IPS-18c (cell line): ENCODE measurements around the gene ELK3.

Experiments
- H3K4me3 ChIP-seq: 2 replicates; pipeline ENCODE4 v1.7.0; 2013; ENCODE audit warnings: low read depth, mild to moderate bottlenecking, low read length, moderate library complexity; ENCODE audit not compliant: insufficient read depth
- H3K9me3 ChIP-seq: one replicate; pipeline ENCODE4 v1.6.1; 2013; ENCODE audit warnings: mild to moderate bottlenecking, low read length, moderate library complexity; ENCODE audit not compliant: control insufficient read depth, insufficient read depth

Gene ELK3

GRCh38 chr12:96257550-96258103, 63.5 kb downstream of the ELK3 start:
- Histone ChIP-seq H3K4me3 (no peak overlapping the region), H3K9me3 (no peaks in the 10 kb centered on the region)

GRCh38 chr12:96258104-96258961, 64.2 kb downstream of the ELK3 start:
- Histone ChIP-seq H3K4me3 (no peak overlapping the region), H3K9me3 (no peaks in the 10 kb centered on the region)

GRCh38 chr12:96260231-96260630, 66.1 kb downstream of the ELK3 start:
- H3K4me3 ChIP-seq = no peak overlapping the region
- no peaks in the 10 kb centered on the region for H3K9me3 ChIP-seq

GRCh38 chr12:96260644-96261043, 66.5 kb downstream of the ELK3 start:
- H3K9me3 ChIP-seq = no peaks in the 10 kb centered on the region
- H3K4me3 ChIP-seq = no peak overlapping the region

DNA sequence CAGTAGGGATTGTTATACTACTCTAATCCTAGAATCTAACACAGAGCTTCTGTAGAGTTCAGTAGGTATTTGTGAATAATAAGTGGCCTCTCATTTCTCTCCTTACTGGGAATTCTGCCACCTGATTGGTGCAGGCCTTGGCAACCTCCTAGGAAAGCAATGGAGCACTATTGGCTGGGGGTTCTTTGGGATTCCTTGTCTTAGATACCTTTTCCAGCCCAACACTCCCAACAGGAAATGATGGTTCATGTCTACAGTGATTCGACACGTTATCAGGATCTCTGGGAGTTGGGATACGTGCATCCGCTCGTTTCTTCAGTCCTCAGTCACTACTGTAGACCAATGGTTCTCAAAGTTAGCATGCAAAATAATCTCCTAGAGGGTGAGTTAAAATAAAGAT, 67.4 kb downstream of the ELK3 start:
- H3K9me3 ChIP-seq = no peaks in the 10 kb centered on the region
- no peak overlapping the region for H3K4me3 ChIP-seq

DNA sequence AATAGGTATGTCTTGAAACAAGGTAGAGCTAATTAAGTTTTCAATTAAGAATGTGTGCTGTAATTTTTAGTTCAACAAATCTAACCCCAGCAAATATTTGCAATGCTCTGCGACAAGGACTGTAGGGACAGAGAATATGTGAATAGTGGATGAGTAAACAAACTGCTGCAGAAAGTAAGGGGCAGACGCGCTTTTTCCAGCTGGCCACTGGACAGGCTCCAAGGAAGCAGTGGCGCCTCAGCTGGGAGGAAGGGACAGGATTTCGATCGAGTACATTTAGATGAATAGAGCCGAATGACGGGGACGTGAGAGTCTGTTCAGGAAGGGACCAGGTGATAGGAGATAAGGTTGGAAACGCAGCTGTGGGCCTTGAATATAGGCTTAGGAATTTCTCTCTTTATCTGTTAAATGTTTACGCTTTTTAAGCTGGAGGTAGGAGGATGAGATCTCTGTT, 69.3 kb downstream of the ELK3 start:
- no peak overlapping the region for H3K4me3 ChIP-seq

GRCh38 chr12:96265400-96265799, 71.2 kb downstream of the ELK3 start:
- Histone ChIP-seq H3K4me3 (no peak overlapping the region), H3K9me3 (no peaks in the 10 kb centered on the region)

More for the DNA sequence above, 69.3 kb downstream of the ELK3 start:
- H3K9me3 ChIP-seq = no peaks in the 10 kb centered on the region

DNA sequence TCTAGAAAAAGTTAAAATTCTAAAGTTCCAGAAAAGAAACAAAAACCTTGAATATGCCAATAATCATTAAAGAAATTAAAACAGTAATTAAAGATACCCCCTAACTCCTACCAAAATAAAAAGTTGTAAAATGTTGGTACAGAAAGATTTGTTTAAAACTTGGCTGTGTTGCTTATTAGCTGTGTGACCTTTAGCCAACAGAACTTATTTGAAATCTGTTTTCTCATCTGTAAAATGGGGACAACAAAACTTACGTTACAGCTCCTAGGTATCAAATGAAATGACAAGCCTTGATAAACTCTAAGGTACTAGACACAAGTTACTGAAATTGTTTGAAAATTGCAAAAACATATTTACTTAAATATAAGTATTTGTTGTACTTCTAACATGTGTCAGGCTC, 71.7 kb downstream of the ELK3 start:
- no peak overlapping the region for H3K4me3 ChIP-seq
- H3K9me3 ChIP-seq = no peaks in the 10 kb centered on the region

DNA sequence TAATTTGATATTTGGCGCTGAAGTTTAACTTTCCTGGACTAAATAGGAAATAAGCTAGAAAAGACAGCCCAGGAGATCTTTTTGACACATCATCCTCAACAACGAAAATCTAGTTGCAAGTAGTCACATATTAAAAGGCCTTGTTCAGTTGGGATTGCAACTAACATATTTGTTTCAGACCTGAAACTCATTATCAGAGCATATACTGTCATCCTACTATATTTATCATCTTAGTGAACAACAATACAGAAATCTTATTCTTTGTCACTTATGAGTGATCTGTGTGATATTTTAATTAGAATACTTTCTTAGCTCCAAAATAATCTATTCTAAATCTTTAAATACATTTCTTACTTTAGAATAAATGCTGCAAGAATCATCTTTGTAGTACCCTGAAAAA, 72.1 kb downstream of the ELK3 start:
- no peaks in the 10 kb centered on the region for H3K9me3 ChIP-seq
- H3K4me3 ChIP-seq = no peak overlapping the region

- no peaks in the 10 kb centered on the region for H3K9me3 ChIP-seq
- H3K4me3 ChIP-seq = no peak overlapping the region
Measured at GRCh38 chr12:96271469-96272199, 77.5 kb downstream of the ELK3 start.

GRCh38 chr12:96274331-96274730, 80.2 kb downstream of the ELK3 start:
- no peak overlapping the region for H3K4me3 ChIP-seq
- H3K9me3 ChIP-seq = no peaks in the 10 kb centered on the region

DNA sequence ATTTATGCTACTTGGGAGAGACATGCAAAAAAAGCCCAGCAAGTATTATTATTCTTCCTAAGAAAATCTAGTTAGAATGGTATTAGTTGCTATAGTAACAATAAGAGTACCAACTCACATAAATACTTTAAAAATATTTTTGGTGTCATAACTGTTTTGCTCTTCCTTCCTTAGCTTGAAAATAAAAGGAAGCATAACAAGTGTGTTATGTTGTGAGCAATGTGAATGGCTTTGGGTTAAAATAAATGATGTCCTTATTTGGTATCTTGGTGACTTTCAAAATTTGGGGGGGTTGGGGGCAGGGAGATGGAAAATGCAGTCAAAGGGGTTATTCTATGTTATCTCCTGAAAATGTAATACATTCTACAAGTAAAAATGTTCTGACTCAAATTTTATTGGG, 91.0 kb downstream of the ELK3 start:
- no peaks in the 10 kb centered on the region for H3K9me3 ChIP-seq
- no peak overlapping the region for H3K4me3 ChIP-seq

DNA sequence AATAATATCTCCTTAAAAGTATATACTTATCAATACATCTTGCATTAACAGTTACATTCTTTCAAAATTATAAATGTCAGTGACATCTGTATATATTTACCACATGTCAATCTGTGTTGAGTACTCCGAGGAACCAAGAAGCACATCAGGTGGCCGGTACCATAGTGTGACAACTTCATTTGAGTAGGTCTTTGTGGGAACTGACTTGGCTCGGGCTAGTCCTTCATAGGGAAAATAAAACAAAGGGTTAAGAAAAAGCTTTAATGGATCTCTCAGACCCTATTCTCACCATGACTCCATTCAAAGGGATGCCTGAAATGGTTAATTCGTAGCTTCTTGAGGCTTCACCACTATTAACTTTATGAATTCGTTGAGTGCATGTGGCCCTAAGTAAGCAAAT, 94.9 kb downstream of the ELK3 start:
- no peaks in the 10 kb centered on the region for H3K9me3 ChIP-seq
- H3K4me3 ChIP-seq = no peak overlapping the region

- no peak overlapping the region for H3K4me3 ChIP-seq
Measured at GRCh38 chr12:96293093-96293492, 98.9 kb downstream of the ELK3 start.

GRCh38 chr12:96294831-96295230, 100.7 kb downstream of the ELK3 start:
- no peak overlapping the region for H3K4me3 ChIP-seq

More at GRCh38 chr12:96293093-96293492, 98.9 kb downstream of the ELK3 start:
- no peaks in the 10 kb centered on the region for H3K9me3 ChIP-seq

GRCh38 chr12:96295532-96296160, 101.5 kb downstream of the ELK3 start:
- no peak overlapping the region for H3K4me3 ChIP-seq

More at GRCh38 chr12:96294831-96295230, 100.7 kb downstream of the ELK3 start:
- no peaks in the 10 kb centered on the region for H3K9me3 ChIP-seq

GRCh38 chr12:96297504-96297903, 103.3 kb downstream of the ELK3 start:
- Histone ChIP-seq H3K9me3 (no peaks in the 10 kb centered on the region), H3K4me3 (no peak overlapping the region)

More at GRCh38 chr12:96295532-96296160, 101.5 kb downstream of the ELK3 start:
- H3K9me3 ChIP-seq = no peaks in the 10 kb centered on the region
